ENCODE data around the gene SRCIN1.
"Not testable (repeated sequence)": the region's sequence is repeated elsewhere in the genome, so short reads cannot be mapped to it uniquely, and the experiment has no call there.

The SRCIN1 gene

GRCh38 chr17:38542286-38542685 is 63.5 kb downstream of the SRCIN1 start:
- no peak for DNase-seq

- DNase-seq: no peak
Measured at GRCh38 chr17:38541281-38541680, 64.5 kb downstream of the SRCIN1 start.

DNA sequence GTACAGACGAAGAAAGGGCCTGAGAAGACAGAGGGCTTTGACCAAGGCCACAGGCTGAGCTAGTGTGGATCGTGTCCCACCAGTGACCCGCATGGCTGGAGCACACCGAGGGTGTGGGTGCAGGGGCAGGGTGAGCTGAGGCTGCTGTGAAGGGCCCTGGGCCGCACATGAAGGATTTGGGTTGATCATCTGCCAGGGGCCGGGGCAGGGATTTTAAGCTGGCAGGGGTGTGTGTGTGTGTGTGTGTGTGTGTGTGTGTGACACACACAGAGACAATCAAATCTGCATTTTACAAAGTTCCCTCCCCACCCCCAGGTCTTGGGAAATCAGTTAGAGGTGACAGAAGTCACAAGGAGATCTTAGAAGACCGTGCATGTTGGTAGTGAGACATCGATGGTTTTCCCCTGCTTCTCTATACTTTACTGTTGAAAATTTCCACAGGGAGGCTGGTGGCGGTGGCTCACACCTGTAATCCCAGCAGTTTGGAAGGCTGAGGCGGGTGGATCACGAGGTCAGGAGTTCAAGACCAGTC is 65.2 kb downstream of the SRCIN1 start:
- DNase-seq: no peak

DNA sequence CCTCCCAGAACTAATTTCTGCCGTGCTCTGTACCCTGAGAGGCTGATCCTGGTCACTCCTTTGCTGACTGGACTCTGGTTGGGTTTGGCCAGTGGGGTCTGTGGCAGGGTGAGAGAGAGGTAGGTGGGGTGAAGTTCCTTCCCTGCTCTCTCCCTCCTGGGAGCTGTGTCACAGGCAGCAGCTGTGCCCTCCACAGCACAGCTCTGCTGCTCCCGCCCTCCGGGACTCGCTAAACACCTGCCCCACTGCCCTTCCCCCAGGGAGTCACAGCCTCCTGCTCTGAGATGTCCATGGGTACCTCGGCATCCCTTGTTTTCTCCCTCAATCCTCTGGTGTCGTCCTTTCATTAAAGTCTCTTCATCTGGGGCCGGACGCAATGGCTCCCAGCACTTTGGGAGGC is 66.4 kb downstream of the SRCIN1 start:
- DNase-seq: no peak

GRCh38 chr17:38538906-38539305 is 66.8 kb downstream of the SRCIN1 start:
- DNase-seq: no peak

DNA sequence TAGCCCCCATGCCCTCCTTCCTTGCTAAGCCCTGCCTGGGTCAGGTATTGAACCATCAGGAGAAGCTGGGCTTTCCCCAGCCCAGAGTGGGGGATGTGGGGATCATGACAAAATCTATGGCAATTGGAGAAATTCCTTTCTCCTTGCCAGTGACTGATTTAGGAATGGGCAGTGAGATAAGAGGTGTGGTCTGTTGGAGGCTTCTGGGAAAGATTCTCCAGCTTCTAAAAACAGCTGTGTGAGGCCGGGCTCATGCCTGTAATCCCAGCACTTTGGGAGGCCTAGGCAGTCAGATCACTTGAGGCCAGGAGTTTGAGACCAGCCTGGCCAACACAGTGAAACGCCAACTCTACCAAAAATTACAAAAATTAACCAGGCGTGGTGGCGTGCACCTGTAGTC is 69.1 kb downstream of the SRCIN1 start:
- DNase-seq: no peak

- no peak for DNase-seq
Measured at GRCh38 chr17:38535886-38536285, 69.9 kb downstream of the SRCIN1 start.

- DNase-seq: no peak
Measured at GRCh38 chr17:38534498-38534885, 71.3 kb downstream of the SRCIN1 start.

DNA sequence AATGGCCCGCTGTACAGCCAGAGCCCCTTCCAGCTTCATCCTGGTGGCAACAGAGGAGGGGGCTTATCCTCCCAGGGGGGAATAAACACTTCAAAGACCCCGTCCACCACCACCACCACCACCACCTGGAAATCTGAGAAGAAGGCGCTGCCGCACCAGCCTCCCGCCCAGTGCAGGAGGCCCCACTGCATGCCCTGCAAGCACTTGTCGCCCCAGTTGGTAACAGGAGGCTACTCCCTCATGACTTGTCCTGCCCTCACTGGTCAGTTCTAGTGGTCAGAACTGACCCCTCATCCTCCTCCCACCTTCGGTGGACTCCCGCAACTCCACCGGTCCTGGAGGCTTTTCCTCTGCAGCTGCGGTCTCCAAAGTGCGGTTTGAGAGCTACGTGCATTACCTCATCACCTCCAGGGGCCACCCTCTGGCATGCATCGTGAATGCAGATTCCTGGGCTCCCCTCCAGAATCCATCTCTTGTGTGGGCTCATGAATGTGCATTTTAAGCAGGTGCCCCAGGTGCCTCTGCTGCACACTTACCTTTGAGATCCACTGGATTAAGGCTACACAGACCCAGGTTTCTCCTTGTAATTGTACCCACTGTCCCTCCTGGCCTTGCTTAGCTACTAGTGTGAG is 71.8 kb downstream of the SRCIN1 start:
- no peak for DNase-seq

DNA sequence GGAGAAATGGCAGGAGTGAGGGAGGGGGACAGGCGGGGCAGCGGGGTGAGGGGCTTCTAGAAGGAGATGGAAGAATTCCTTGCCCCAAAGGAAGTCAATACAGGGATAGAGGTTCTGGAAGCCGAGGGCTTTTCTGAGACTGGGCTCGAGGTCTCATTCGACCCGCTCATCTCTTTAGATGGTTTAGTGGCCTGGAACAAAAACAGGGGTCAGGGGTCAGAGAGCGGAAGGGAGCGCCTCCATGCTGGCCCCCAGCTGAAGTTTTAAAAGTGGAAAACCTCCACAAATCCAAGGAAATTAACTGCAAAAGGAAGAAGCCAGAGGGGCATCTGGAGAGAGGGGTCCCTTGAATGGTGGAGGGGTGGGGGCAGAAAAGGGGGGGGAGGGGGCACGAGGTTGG is 72.5 kb downstream of the SRCIN1 start:
- DNase-seq: no peak

DNA sequence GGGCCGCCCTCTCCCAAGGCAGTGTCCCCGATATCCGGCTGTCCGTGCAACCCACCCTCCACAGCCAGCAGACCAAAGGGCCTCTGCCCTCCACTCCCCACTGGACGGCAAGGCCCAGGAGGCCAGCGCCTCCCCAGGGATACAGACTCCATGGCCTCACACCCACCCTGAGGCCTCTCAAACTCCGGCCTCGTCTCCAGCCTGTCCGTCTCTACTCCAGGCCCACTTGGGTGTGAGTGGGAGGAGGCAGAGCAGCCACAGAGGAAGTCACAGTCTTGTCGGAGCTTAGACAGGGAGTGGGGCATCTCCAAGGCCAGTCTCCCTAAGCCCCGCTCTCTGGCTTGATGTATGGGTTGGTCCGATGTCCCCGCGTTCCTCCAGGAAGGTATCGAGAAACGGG is 73.3 kb downstream of the SRCIN1 start:
- DNase-seq: no peak

DNA sequence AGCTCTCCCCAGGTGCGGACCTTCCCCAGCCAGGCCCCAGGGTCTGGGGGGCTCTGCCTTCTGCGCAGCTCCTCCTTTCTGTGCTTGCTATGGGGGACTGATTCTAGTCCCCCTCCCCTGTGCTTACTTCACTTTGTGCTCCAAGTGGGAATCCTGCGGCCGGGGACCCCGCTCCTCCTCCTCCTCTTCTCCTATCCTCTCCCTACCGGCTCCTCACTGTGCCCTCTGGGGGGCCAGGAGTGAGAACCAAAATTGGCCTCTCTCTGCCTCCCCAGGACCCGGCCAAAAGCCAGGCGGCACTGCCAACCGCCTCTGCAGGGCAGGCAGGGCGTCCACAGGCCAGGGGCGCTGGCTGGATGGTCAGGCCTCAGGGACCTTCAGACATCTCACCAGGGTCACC is 74.0 kb downstream of the SRCIN1 start:
- not testable (repeated sequence) for DNase-seq

- not testable (repeated sequence) for DNase-seq
Measured at GRCh38 chr17:38530856-38531255, 74.9 kb downstream of the SRCIN1 start.

GRCh38 chr17:38528141-38528540 is 77.6 kb downstream of the SRCIN1 start:
- DNase-seq: not testable (repeated sequence)

DNA sequence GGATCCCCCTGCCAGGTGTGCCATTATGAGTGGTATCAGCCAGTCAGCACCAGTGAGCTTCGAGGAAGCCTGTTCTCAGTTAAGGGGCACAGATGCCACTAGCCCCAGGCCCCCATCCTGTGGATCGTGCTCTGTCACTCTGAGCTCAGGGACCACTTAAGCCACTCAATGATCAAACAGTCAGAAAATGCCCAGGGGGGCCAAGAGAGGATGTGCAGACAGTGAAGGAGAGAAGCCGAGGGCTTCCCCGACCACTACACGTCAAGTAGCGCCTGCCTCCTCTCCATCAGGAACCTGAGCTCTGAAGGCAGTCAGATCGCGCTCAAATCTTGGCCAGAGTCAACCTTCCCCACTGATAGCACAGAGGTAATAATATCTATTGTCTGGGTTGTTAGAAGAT is 79.2 kb downstream of the SRCIN1 start:
- DNase-seq: not testable (repeated sequence)

DNA sequence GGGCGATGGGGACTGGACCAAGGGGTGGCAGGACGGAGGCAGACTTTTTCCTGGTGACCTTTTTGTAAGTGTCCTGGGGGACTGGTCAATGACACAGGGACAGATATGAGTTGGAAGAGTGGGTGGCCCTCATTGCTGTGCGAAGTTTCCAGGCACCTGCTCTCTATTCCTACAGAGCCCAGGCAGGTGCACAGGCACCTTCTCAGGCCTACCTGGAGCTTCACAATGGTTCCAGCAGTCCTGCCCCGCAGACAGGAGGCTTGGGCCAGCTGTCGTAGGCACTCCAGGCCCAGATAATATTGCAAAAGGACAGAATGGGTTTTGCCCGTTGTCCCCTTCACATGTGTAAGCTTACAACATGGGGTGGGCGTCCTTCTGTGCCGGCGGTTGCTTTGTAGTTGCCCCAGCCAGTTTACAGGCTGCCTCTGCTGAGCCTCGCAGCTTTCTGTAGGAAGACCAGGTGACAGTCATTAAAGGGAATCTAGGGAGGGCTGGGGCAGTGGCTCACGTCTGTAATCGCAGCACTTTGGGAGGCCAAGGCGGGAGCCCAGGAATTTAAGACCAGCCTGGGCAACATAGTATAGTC is 93.2 kb downstream of the SRCIN1 start:
- no peak for DNase-seq

DNA sequence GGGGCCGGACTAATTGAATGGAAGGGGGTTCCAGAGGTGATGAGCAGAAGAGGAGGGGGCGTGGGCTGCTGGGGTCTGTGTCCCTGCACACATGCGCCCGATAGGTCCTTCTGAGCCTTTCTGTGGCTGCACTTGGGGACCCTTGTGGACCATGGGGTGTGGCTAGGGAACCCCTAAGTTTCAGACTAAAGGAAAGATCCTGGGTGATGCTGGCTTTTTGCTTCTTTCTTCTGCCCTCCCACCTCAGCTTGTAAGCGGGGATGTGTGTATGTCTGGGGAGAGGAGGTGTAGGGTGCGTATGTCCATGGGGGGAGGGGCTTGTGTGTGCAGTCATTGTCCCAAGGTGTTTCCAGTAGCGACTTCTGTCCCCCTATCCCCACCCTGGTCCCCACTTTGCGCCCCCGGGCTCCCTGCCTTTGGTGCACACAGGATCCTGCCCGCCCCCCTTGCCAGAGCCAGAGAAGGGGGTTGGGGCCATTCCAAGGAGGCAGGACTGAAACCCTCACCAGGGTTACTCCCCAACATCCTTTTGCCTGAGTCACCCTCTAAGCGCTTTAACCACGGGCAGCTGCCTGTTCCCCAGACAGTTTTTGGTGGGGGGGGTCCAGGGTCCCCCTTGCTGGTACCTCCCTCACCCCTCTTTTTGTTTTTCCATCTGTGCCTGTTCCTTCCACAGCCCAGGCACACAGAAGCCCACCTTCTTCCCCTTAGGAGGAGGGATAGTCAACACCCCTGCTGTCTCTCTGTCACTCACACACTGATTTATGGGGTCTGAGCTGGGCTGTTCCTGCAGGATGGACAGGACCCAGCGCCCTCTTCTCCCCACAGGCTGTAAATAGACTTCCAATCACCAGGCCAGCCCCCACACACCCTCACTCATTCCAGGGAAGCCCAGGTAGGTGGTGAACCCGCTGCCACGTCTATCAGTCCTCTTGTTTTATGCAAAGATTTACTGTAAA is 94.3 kb downstream of the SRCIN1 start:
- no peak for DNase-seq

GRCh38 chr17:38510421-38511149 is 95.2 kb downstream of the SRCIN1 start:
- DNase-seq: no peak

DNA sequence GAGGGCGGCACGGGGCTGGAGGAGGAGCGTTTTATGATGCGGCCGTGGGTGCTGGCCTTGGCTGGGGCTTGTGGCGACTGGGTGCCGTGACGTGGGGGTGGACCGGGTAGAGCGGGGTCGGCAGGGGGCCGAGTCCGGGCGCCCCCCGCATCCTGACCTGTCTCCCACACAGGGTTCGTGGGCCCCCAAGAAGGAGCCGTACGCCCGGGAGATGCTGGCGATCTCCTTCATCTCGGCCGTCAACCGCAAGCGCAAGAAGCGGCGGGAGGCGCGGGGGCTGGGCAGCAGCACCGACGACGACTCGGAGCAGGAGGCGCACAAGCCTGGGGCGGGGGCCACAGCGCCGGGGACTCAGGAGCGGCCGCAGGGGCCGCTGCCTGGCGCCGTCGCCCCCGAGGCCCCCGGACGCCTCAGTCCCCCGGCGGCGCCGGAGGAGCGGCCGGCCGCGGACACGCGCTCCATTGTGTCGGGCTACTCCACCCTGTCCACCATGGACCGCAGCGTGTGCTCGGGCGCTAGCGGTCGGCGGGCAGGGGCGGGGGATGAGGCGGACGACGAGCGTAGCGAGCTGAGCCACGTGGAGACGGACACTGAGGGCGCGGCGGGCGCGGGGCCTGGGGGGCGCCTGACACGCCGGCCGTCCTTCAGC is 95.9 kb downstream of the SRCIN1 start:
- DNase-seq: no peak

DNA sequence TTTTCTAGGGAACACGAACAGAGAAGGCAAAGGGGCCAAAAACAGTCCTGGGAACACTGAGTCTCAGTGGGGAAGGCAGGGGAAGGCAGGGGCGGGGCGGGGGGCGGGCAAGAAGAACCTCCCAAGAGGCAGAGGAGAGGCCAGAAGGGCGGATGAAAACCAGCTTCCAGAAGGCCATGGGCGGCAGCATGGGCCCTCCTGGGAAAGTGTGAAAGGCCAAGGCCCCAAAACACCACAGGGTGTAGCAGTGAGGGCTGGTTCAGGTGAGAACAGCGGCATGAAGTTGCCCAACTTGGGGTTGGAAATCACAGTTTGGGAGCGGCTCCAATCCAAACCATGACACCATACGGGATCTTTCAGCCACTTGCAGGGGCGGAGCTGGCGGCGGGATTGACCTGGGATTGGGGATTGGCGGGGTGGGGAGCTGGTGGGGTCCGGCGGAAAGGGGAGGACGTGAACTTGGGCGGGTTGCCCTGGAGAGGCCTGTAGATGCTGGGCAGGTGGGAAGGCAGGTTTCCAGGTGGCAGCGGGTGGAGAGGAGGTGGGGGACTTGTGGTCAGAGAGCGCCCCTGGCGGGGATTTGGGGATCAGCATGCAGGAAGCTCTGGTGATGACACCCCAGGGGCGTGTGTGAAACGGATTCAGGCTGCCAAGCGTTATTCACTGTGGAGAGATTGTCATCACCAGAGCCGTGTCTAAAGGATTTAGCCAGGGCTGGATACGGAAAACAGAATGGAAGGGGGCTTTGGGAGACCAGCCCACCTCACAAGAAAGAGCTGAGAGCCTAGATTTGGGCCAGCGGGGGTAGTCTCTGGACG is 96.6 kb downstream of the SRCIN1 start:
- peak; percentile 85 for DNase-seq

DNA sequence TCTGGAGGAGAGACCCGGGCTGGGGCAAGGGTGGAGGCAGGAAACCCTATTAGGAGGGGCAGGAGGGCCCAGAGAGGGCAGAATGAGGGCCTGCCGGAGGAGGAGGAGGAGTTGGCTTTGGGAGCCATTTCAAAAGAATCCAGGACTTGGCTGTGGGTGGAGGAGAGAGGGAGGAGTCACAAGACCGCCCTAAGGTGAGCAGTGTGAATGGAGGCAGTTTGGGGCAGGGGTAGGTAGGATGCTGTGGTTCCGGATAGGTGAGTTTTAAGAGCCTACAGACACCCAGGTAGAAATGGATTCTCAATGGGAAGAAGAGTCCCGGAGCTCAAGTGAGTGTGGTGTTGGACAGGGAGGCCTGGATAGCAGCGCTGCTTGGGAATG is 97.2 kb downstream of the SRCIN1 start:
- DNase-seq: no peak
